ENCODE results near the gene TEX22. TPM values are rescaled to one million over a fixed set of nuclear protein-coding genes. Genes with fewer than 3 reads are reported as not detected.

The TEX22 gene
- total RNA-seq, 4 donors from 2014 or later: 1.1 to 3.8 TPM; not detected in 2

DNA sequence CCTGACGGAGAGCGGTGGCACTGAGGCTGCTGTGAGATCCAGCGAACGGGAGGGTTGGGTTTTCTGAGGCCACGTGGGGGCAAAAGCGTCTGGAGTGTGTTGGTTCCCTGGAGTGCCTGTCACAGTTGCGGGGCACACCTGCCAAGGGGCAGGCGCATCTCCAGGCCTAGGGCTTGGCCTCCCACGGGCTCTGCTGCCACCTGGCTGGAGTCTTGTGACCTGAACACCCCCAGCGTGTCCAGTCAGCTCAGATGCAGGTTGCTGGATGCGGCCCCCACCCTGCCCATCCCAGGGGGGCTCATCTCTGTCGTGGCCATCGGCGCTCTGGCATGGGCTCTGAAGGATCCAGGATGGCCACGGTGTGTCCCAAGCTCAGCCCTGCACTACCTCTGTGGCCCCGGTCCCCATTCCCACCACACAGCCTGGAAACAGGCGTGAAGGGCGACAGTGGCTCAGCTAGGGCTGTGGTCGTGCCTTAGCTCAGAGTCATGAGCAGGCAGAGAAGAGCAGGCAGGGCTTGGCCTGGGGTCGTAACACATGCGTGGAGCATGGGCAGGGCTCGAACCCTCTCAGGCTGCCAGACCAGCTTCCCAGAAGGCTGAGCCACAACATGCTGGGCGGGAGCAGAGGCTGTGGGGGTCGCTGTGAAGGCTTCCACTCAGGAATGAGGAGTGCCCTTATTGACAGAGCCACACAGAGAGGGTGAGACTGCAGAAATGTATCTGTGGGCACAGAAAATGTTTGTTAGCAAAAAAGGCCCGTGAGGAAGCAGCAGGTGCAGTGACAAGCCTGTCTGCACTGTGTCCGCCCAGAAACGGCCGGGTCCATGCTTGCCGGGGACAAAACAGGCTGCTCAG lies 52.8 kb downstream of the TEX22 start:
- TF ChIP-seq, protein P1, sequence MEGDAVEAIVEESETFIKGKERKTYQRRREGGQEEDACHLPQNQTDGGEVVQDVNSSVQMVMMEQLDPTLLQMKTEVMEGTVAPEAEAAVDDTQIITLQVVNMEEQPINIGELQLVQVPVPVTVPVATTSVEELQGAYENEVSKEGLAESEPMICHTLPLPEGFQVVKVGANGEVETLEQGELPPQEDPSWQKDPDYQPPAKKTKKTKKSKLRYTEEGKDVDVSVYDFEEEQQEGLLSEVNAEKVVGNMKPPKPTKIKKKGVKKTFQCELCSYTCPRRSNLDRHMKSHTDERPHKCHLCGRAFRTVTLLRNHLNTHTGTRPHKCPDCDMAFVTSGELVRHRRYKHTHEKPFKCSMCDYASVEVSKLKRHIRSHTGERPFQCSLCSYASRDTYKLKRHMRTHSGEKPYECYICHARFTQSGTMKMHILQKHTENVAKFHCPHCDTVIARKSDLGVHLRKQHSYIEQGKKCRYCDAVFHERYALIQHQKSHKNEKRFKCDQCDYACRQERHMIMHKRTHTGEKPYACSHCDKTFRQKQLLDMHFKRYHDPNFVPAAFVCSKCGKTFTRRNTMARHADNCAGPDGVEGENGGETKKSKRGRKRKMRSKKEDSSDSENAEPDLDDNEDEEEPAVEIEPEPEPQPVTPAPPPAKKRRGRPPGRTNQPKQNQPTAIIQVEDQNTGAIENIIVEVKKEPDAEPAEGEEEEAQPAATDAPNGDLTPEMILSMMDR (IDR thresholded peaks at IDR 0.05): no peak
- TF ChIP-seq POLR2A (IDR thresholded peaks at IDR 0.05): no peak
- Histone ChIP-seq H3K4me1 (no peaks in the 10 kb centered on the region), H3K36me3 (no peaks in the 10 kb centered on the region), H3K27me3 (no peaks in the 10 kb centered on the region), H3K4me3 (no peak overlapping the region), H3K27ac (no peak overlapping the region), H3K9me3 (no peaks in the 10 kb centered on the region)
- peak in 1 of 2 donors; percentile 13 for DNase-seq
- intact Hi-C loops (cut with DNase I; ENCODE audit: low total_unique reads): no loop called here

DNA sequence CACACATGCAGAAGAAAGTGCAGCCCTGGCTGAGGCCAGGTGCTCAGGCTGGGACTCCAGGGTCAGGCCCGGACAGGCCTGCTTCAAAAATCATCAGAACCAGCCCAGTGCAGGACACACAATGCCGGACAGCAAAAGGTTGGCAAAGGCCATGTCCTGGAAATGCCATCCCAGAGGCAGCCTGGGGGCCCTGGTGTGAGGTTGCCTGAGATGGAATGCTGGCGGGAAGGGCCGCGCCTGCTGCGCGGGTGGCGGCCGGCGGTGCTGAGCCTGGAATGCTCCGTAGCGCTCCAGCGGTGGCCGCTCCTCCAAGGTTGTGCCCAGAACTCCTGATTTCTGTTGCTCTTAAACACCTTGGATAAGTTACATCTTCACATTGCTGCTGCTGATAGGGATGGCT lies 54.6 kb downstream of the TEX22 start:
- intact Hi-C loops (cut with DNase I; ENCODE audit: low total_unique reads): no loop called here
- Histone ChIP-seq H3K4me3 (no peak overlapping the region), H3K4me1 (no peaks in the 10 kb centered on the region), H3K27ac (no peak overlapping the region), H3K36me3 (no peaks in the 10 kb centered on the region), H3K27me3 (no peaks in the 10 kb centered on the region), H3K9me3 (no peaks in the 10 kb centered on the region)
- TF ChIP-seq, protein P1 (IDR thresholded peaks at IDR 0.05): no peak
- DNase-seq: peak in 1 of 2 donors; percentile 9

DNA sequence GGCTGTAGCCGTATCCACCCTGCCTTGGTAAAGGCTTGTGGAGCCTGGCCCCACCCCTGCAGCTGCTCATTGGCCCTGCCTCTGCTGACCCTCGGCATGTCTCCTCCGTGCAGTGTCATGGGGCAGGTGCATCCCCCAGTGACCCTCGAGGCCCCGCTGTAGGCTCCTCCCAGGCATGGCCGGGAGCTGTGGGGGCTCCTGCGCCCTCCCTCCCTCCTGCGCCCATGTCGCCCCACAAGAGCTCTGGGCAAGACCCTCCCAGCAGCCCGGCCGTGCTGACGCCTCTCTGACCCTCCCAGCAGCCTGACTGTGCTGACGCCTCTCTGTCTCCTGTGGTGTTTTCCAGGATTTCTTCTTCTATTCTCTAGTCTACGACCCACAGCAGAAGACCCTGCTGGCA lies 55.5 kb downstream of the TEX22 start:
- no peaks in the 10 kb centered on the region for H3K4me1 ChIP-seq
- no peaks in the 10 kb centered on the region for H3K9me3 ChIP-seq
- no peak overlapping the region for H3K4me3 ChIP-seq
- H3K36me3 ChIP-seq: no peaks in the 10 kb centered on the region
- intact Hi-C loops (cut with DNase I; ENCODE audit: low total_unique reads): no loop called here
- DNase-seq: no peak
- no peaks in the 10 kb centered on the region for H3K27me3 ChIP-seq
- no peak overlapping the region for H3K27ac ChIP-seq
- TF ChIP-seq, protein P1 (IDR thresholded peaks at IDR 0.05): no peak
- no peak for TF ChIP-seq POLR2A (IDR thresholded peaks at IDR 0.05)

DNA sequence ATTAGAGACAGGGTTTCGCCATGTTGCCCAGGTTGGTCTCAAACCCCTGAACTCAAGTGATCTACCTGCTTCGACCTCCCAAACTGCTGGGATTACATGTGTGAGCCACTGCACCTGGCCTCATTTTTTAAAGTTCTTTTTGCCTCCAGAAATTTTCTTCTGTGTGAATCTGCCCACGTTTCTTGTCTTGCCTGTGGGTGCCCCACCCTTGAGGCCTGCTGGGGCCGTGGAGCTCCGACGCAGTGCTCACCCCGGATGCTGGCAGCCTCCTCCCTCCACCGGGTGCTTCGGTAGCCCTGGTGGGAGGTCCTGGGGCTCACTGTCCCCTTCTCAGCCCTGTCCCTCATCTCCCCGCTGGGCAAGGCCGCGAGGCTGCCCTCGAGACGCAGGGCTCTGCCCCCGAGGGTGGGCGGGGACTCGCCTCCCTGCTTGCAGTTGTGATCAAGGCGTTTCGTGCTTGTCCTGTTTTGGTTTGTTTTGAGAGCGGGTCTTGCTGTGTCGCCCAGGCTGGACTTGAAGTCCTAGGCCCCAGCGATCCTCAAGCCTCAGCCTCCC lies 56.8 kb downstream of the TEX22 start:
- DNase-seq: no peak
- H3K27me3 ChIP-seq: no peaks in the 10 kb centered on the region
- H3K36me3 ChIP-seq: no peaks in the 10 kb centered on the region
- no peaks in the 10 kb centered on the region for H3K9me3 ChIP-seq
- TF ChIP-seq POLR2A (IDR thresholded peaks at IDR 0.05): no peak
- TF ChIP-seq, protein P1 (IDR thresholded peaks at IDR 0.05): no peak
- H3K4me3 ChIP-seq: no peak overlapping the region
- intact Hi-C loops (cut with DNase I; ENCODE audit: low total_unique reads): no loop called here
- H3K27ac ChIP-seq: no peak overlapping the region
- H3K4me1 ChIP-seq: no peaks in the 10 kb centered on the region
